Stimulated activated CD8-positive, alpha-beta memory T cell treated with anti-CD3 and anti-CD28 coated beads, Interleukin-4, amount 100 ng/mL, for 24 hours (primary cell): ENCODE data around the gene ZBTB7C.

ENCODE experiments used
- DNase-seq: peaks from one replicate; pipeline ENCODE4 v3.0.0-alpha.2; 2020; ENCODE audit warnings: low read depth

The ZBTB7C gene

DNA sequence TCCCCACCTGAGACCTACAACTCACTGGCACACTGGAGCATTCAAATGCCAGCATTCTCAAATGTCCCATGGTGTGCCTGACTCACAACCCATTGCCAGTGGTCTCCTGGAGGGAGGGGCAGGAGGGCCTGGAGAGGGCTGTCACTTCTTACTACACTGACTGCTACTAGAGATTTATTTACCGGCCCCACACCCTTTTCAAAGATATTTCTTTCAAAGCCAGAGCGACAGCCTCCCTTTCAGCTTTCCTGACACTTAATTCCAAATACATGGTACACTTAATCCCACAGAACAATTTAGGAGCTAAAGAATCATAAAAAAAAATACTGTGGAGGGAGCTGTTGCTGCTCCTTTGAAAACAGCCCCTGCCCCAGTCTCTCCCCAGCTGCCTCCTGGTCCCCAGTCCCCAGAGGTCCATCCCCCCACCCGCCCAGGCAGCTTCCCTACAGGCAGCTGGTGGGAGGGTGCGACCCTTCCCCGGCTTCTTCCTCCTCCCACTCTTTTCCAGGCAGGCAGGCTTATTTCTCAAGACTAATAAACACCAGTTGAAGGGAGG is 349.6 kb downstream of the ZBTB7C start:
- no peak for DNase-seq

- no peak for DNase-seq
Observed at GRCh38 chr18:48058486-48058885, 350.7 kb downstream of the ZBTB7C start.

GRCh38 chr18:48057018-48057417 is 352.2 kb downstream of the ZBTB7C start:
- DNase-seq = no peak

GRCh38 chr18:48055351-48055750 is 353.8 kb downstream of the ZBTB7C start:
- no peak for DNase-seq

DNA sequence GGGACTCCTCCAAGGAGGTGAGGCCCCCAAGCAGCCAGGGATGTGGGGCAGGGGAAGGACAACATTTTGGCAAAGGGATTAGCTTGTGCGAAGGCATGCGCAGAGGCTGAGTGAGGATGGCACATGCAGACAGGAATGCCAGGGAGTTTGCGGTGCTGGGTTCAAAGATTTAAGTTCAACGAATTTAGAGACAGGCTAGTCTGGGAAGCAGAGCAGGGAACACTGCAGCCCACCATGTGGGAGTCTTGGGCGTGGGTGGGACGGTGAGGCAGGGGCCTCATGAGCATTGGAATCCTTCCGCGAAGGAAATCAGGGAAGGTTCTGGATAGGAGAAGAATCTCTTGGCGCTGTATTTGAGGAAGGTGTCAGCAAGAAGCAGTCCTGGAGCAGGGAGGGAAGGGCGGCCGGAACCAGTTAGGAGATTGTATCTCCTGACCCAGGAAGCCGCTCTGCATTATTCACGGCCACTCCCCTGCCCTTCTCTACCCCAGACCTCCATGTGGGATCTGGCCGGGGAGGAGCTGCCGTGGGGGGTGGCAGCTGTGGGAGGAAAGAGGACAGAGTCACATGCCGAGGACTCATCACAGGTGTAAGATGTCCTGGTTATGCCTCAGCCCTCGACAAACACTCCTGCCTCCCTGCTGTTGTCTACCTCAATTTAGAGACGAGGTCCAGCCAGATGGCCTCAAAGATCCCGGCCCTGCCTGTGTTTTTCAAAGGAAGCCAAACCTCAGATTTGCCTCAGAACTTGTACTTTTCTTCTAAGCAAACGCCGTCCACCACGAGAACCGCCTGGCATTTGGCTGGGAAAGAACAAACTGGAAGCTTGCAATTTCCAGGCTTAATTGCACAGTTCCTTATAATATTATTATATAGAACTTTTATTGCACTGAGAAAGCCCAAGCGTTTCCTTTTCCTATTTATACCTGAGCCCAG is 355.0 kb downstream of the ZBTB7C start:
- DNase-seq = no peak

- no peak for DNase-seq
Observed at GRCh38 chr18:48052842-48053241, 356.3 kb downstream of the ZBTB7C start.

DNA sequence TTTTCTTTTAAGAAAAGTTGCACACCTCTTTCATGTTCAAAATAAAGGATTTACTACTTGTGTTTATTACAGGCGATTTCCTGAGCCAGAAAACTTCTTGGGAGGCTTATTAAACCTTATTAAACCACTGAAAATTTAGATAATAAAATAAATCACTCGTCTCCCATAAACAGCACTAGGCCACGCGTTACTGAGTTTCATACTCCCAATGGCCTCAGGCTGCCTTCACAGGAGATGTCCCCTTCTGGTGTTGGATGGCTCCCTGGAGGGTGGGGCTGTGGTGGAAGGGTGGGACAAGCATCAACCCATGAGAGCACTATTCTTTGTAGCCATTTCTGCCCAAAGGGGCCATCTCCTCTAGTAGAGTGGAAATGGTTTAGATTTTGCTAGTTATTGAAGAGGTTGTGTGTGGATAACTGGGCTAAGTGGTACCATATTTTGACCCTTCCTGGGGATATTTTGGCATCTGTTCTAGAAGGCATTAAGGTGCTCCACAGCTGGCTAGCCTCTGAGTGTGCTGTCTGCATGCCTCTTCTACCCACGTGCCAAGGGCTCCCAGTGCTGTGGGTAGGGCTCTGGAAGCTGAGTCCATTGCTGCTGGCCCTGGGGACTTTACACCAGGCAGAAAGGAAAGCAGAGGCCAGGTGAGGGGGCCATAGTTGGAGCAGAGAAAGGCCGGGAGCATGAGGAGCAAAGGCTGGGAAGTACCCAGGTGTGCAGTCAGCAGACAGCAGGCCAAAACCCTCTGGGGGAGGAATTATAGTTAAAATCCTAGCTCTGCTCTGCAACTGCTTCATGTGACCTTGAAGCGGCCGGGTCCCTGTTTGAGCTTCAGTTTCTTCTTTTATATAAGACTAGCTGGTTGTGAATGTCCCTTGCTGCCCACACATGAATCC is 357.0 kb downstream of the ZBTB7C start:
- DNase-seq = no peak

DNA sequence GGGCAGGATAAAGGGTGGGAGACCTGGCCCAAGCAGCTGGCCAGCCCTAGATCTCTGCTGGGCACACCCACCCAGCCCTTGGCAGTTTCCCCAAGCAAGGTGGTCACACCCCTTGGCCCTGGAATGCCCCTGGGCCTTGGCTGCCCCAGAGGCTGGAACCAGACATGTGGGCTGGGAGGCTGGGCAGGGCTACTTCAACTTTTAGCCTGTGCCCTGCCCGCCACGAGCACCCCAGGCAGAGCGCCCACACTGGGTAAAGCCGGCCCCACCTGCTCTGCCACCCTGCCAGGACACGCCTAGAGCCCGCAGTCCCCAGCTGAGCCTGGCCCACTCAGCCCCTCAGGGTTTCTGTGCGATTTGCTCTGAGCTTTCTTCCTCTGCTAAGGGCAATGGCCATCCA is 359.0 kb downstream of the ZBTB7C start:
- no peak for DNase-seq

- no peak for DNase-seq
Observed at GRCh38 chr18:48049757-48050156, 359.4 kb downstream of the ZBTB7C start.

DNA sequence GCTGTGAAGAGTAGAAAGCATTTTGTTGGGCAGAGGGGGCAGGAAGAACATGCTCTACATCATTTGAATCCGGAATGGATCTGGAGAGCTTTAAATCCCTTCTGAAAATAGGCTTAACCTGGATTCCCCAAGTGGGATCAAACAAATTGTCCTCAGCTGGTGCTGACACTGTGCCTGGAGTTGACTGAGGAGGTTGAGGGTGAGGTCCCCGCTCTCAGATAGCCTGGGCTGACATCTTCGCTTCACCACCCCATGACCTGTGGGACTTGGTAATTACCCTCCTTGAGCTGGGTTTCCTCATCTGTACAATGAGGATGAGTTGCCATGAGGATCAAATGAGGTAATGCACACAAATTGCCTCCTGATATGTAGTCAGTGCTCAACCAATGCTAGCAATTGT is 360.9 kb downstream of the ZBTB7C start:
- no peak for DNase-seq

GRCh38 chr18:48046843-48047242 is 362.3 kb downstream of the ZBTB7C start:
- no peak for DNase-seq

GRCh38 chr18:48045744-48046143 is 363.4 kb downstream of the ZBTB7C start:
- DNase-seq = no peak

GRCh38 chr18:48044944-48045343 is 364.2 kb downstream of the ZBTB7C start:
- DNase-seq = no peak

DNA sequence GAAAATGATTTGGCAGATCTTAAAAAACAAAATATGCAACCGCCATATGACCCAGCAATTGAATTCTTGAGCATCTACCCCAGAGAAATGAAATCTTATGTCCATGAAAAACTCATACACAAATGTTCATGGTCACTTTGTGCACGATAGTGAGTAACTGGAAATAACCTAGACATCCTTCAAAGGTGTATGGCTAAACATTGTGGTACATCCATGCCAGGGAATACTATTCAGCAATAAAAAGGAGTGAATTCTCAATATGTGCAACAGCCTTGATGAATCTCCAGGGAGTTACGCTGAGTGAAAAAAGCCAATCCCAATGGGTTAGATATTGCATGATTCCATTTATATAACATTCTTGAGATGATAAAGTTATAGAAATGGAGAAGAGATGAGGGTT is 366.0 kb downstream of the ZBTB7C start:
- no peak for DNase-seq

- DNase-seq = no peak
Observed at GRCh38 chr18:48042431-48042830, 366.8 kb downstream of the ZBTB7C start.

- DNase-seq = no peak
Observed at GRCh38 chr18:48040457-48041110, 368.6 kb downstream of the ZBTB7C start.

GRCh38 chr18:48039769-48040215 is 369.4 kb downstream of the ZBTB7C start:
- DNase-seq = no peak

GRCh38 chr18:48038636-48039035 is 370.5 kb downstream of the ZBTB7C start:
- DNase-seq = no peak

DNA sequence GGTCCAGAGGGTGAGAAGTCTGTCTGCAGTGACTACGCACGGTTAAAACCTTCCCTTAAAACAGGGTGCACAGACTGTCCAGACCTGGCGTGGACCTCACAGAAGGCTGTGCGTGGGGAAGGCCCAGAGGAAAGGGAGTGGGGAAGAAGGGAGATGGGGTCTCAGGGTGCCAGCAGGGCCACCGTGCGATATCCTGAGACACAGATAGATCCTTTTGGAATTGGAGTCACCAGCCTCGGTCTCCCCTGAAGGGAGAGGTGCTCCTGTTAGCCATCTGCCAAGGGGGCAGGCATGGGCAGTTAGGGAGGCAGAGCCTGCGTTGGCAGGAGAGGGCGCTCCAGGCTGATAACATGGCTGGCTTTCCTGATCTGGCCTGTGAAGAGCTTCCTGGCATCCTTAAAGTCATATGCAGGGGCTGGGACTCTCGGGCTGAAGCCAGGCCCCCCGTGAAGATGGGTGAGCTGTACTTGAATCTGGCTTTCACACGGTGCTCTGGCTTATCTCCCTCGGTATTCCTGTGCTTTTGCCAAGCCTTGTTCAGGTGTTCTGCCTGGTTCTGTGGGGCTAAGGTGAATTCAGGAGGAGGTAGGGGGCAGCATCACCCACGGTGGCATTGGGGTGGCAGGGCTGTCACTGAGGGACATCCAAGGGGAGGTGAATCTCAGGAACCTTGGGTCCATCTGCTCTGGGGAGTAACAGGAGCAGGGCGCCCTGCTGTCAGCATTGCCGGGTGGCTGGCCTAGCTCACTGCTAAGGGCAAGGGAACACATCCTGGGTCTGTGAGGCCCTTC is 371.5 kb downstream of the ZBTB7C start:
- no peak for DNase-seq

DNA sequence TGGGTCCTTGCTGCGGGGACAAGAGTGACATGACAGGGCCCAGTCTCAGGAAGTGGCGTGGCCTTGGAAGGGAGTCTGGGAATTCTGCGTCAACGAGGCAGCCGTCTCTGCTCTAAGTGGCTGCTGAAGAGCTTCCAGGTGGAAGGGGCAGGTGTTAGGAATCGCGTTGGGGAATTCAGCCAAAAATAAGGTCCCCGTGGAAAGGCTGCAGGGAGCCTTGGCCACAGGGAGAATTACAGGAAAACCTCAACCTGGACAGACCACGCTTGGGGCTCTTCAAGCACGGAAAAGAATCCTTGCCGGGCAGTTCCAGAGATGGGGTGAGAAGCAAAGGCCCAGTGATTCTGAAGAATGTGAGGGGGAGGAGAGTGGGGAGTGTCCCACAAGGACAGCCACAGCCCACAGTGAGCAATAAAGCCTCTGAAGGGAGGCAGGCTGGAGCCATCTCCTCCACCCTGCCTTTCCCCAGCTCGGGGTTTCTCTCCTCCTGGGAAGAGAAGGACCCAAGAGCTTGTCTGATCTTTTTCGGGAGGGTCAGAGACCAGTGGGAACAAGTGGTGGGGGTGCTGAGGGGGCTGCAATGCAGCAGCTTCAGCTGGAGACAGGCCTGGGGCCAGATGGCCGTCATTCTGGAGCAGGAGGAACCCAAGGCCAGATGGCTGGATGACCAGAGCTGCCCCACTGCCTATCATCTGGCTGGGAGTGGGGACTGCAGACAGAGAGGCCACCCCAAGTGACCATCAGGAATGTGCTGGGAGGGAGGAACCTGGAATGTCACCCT is 372.4 kb downstream of the ZBTB7C start:
- DNase-seq = no peak
